Esophagus muscularis mucosa (tissue), 4 donors: ENCODE data around the gene SRP14. TPM values are rescaled to one million over a fixed set of nuclear protein-coding genes. Genes with fewer than 3 reads are reported as not detected.

Experiments used
- DNase-seq: peaks from one replicate; pipeline ENCODE4 v3.0.0-alpha.2; 2017; ENCODE audit errors: extremely low spot score
- H3K27ac ChIP-seq, 4 donors: fragments of 200-600 bp; sonication (generic); replicated peaks in 1 of 4; 1 replicate in 3 of 4; 2 replicates in 1 of 4; pipeline ENCODE4 v1.5.1; 2016 to 2019; ENCODE audit warnings: mild to moderate bottlenecking in 1 of 4
- H3K27me3 ChIP-seq, 4 donors: fragments of 200-600 bp; sonication (generic); one replicate each; pipeline versions ENCODE4 v1.5.1 to v1.6.0; 2016 to 2019
- H3K36me3 ChIP-seq, 4 donors: fragments of 200-600 bp; sonication (generic); one replicate each; pipeline ENCODE4 v1.5.1; 2016 to 2019
- H3K4me1 ChIP-seq, 4 donors: fragments of 200-600 bp; sonication (generic); one replicate each; pipeline ENCODE4 v1.5.1; 2016 to 2019
- H3K4me3 ChIP-seq, 4 donors: fragments of 200-600 bp; sonication (generic); 1 replicate in 2 of 4; 2 replicates in 2 of 4; pipeline ENCODE4 v1.5.1; 2016 to 2019; ENCODE audit warnings: mild to moderate bottlenecking in 4 of 4, moderate library complexity in 1 of 4
- H3K9me3 ChIP-seq, 4 donors: fragments of 200-600 bp; sonication (generic); 1 replicate in 3 of 4; 2 replicates in 1 of 4; pipeline ENCODE4 v1.5.1; 2016 to 2019
- CTCF ChIP-seq, 3 experiments: fragments of 200-600 bp in 2 of 3; fragments of 450-650 bp in 1 of 3; sonication (generic) in 2 of 3; IDR thresholded peaks; one replicate each; pipeline ENCODE4 v1.5.1; 2017 to 2019; ENCODE audit warnings: antibody characterized with exemption in 3 of 3, mild to moderate bottlenecking in 2 of 3, moderate library complexity in 1 of 3
- EP300 ChIP-seq: sonication (generic); formaldehyde crosslinking; IDR thresholded peaks from one replicate; pipeline ENCODE4 v1.6.1; 2017; ENCODE audit warnings: antibody characterized with exemption
- POLR2A ChIP-seq: fragments of 450-650 bp; IDR thresholded peaks from one replicate; pipeline ENCODE4 v1.6.1; 2017; ENCODE audit warnings: antibody characterized with exemption, moderate library complexity, mild to moderate bottlenecking, low read depth
- POLR2AphosphoS5 ChIP-seq, 2 donors: sonication (generic); formaldehyde crosslinking; IDR thresholded peaks; one replicate each; pipeline ENCODE4 v1.6.1; 2017; ENCODE audit warnings: antibody characterized with exemption in 2 of 2
- WGBS: methylation state at CpG from one replicate; pipeline ENCODE4 v1.1.5; 2018; 5-methylcytosine and 5-hydroxymethylcytosine counted together
- intact Hi-C: fragments of 100-400 bp; cut with DNase I; formaldehyde crosslinking; loops from one replicate; pipeline ENCODE4 v1.15.1; 2023
- total RNA-seq, 4 donors: library from RNA; depleted of rRNA; stranded (reverse); fragments of >200 nt; gene quantifications; one replicate each; pipeline versions ENCODE4 v1.1.0 to v1.2.1, GENCODE V29; 2016

SRP14 gene
- total RNA-seq, 4 donors from 2014 or later: 262 to 412 (median 301) TPM

GRCh38 chr15:40011303-40011702 is 27.7 kb downstream of the SRP14 start:
- Histone ChIP-seq H3K36me3 (peaks cover 46 to 95% (median 91%) of the 10 kb centered on the region in 4 donors), H3K4me3 (no peak overlapping the region), H3K27me3 (no peaks in the 10 kb centered on the region), H3K9me3 (peaks cover 0 to 5% (median 0%) of the 10 kb centered on the region in 4 donors), H3K4me1 (no peaks in the 10 kb centered on the region), H3K27ac (no peak overlapping the region)
- no peak for DNase-seq
- 95% methylated on average over 4 of the region's 4 CpGs for WGBS
- intact Hi-C loops: no loop called here
- TF ChIP-seq EP300 (no peak), POLR2AphosphoS5 (IDR thresholded peaks at IDR 0.05) (no peak), CTCF (IDR thresholded peaks at IDR 0.05) (no peak), POLR2A (no peak)

DNA sequence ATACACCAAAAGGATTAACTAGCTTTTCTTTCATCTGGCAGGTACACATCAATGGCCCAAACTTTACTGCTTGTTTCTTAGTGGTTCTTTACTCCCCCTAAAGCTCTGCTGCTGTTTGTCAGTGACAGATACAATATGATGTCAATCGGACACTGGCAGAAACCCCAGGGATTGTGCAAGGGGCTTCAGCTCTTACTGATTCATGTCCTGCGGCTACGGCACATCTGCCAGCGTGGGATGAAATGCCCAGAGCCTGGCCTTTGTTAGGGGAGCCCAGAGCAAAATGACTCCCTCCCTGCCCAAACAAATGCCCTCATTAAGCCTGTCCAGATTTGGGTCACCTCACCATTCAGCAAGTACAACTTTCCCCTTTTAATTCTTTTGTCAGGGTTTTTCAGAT is 28.3 kb downstream of the SRP14 start:
- H3K9me3 ChIP-seq: peaks cover 0 to 5% (median 0%) of the 10 kb centered on the region in 4 donors
- intact Hi-C loops: no loop called here
- H3K36me3 ChIP-seq: peaks cover 49 to 95% (median 90%) of the 10 kb centered on the region in 4 donors
- no peaks in the 10 kb centered on the region for H3K27me3 ChIP-seq
- no peak for DNase-seq
- H3K4me1 ChIP-seq: no peaks in the 10 kb centered on the region
- no peak for TF ChIP-seq EP300
- no peak for TF ChIP-seq POLR2AphosphoS5 (IDR thresholded peaks at IDR 0.05)
- H3K4me3 ChIP-seq: no peak overlapping the region
- H3K27ac ChIP-seq: no peak overlapping the region
- WGBS: 83% methylated on average over 4 of the region's 4 CpGs

DNA sequence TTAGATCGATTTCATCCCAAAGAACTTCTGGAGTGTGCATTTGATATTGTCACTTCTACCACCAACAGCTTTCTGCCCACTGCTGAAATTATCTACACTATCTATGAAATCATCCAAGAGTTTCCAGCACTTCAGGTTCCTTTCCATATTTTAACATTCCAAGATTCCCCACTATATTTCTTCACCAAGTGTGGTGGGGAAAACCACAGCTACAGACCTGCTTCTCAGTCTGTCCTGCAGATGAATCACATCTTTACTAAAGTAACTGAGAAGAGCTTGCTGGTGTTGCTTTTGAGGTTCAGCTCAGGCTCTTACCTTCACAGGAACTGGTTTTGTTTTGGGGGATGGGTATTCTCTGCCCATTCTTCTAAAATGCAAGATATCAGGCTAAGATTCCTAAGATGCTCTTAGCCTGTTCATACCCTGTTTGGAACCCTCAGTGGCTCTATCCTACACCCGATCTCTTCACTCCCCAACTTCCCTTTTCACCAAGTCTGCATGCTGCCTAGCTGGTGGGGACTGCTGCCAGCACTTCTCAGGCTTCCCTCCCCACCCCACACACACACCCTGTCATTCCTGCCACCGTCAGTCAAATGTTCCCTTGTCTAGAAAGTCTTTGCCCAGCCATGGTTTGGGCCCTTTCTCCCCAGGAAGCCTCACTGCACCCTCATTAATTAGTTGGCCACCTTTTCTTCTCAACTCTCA is 30.8 kb downstream of the SRP14 start:
- no peak overlapping the region for H3K27ac ChIP-seq
- no peak overlapping the region for H3K4me3 ChIP-seq
- no peak for DNase-seq
- H3K27me3 ChIP-seq: no peaks in the 10 kb centered on the region
- H3K9me3 ChIP-seq: no peaks in the 10 kb centered on the region
- TF ChIP-seq EP300 (no peak), POLR2A (no peak), CTCF (IDR thresholded peaks at IDR 0.05) (no peak), POLR2AphosphoS5 (IDR thresholded peaks at IDR 0.05) (no peak)
- H3K4me1 ChIP-seq: no peaks in the 10 kb centered on the region
- intact Hi-C loops: no loop called here
- peaks cover 57 to 99% (median 96%) of the 10 kb centered on the region in 4 donors for H3K36me3 ChIP-seq
- 81% methylated on average over 3 of the region's 3 CpGs for WGBS

DNA sequence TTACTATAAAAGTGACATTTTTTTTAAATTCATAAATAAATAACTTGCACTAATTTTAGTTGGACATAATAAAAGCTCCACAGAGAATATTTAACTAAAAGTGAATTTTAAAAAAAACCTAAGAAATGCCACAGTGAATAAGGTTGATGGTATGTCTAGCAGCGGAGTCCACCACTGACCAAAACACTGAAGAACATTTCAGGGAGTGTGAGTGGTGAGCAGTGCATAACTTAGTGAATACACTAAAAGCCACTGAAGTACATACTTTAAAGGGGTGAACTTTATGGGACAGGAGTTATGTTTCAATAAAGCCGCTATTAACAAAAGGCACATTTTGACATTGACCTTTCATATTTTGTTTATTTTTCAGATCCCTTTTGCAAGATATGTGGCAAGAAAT is 32.3 kb downstream of the SRP14 start:
- TF ChIP-seq POLR2AphosphoS5 (IDR thresholded peaks at IDR 0.05) (no peak), EP300 (no peak), CTCF (IDR thresholded peaks at IDR 0.05) (no peak), POLR2A (no peak)
- Histone ChIP-seq H3K4me1 (no peaks in the 10 kb centered on the region), H3K4me3 (no peak overlapping the region), H3K27ac (no peak overlapping the region), H3K27me3 (no peaks in the 10 kb centered on the region), H3K36me3 (peaks cover 68 to 99% (median 97%) of the 10 kb centered on the region in 4 donors), H3K9me3 (no peaks in the 10 kb centered on the region)
- WGBS: 92% methylated on average over 2 of the region's 2 CpGs
- intact Hi-C loops: no loop called here
- DNase-seq: no peak

DNA sequence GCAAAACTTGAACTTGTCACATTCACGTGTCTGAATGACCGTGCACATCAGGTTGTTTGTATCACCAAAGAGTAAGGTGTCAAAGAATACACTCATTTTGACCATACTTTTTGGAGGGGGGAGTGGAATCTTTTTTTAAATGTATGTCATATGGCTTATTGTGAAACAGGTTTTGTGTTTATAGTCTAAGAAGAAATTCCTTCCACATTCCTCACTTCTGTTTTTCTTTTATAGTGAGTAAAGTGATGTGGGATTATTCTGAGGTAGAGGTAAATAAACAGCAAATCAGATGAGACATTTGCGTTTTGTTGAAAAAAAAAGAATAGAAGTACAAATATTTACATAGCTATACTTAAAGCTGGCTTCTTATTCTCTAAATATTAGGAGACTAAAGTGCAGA is 33.0 kb downstream of the SRP14 start:
- DNase-seq: no peak
- Histone ChIP-seq H3K27me3 (no peaks in the 10 kb centered on the region), H3K27ac (no peak overlapping the region), H3K36me3 (peaks cover 73 to 99% (median 97%) of the 10 kb centered on the region in 4 donors), H3K9me3 (no peaks in the 10 kb centered on the region), H3K4me3 (no peak overlapping the region), H3K4me1 (no peaks in the 10 kb centered on the region)
- WGBS: 85% methylated on average over 3 of the region's 3 CpGs
- intact Hi-C loops: no loop called here
- TF ChIP-seq POLR2AphosphoS5 (IDR thresholded peaks at IDR 0.05) (no peak), POLR2A (no peak), CTCF (IDR thresholded peaks at IDR 0.05) (no peak), EP300 (no peak)
